Caco-2 (cell line): ENCODE measurements around the gene PMPCB. TPM values are rescaled to one million over a fixed set of nuclear protein-coding genes. Genes with fewer than 3 reads are reported as not detected.

Experiments
- BruUV-seq: library from RNA; stranded (reverse); fragments of 400-500 nt; replicated peaks from 2 replicates; lab custom pipeline; 2021; lab: Mats Ljungman, UMichigan
- CTCF ChIA-PET: fragments of 300-600 bp; sonication (Branson Sonifier 250); formaldehyde crosslinking; loops from one replicate; lab custom pipeline; 2022; ENCODE audit warnings: antibody characterized with exemption; lab: Charles Lee
- POLR2A ChIA-PET: fragments of 300-600 bp; sonication (Branson Sonifier 250); formaldehyde crosslinking; loops from one replicate; lab custom pipeline; 2022; ENCODE audit warnings: antibody characterized with exemption; lab: Charles Lee
- DNase-seq, 2 experiments: peaks; one replicate each; pipeline versions ENCODE4 v3.0.0 to v3.0.0-alpha.2; 2020 to 2022
- H3K27me3 ChIP-seq: replicated peaks from 2 replicates; pipeline ENCODE4 v1.6.0; 2011; ENCODE audit warnings: low read length; ENCODE audit not compliant: control insufficient read depth, insufficient read depth
- H3K36me3 ChIP-seq: 2 replicates; pipeline ENCODE4 v1.5.1; 2011; ENCODE audit warnings: low read length; ENCODE audit not compliant: control insufficient read depth, insufficient read depth
- H3K4me1 ChIP-seq: fragments of 250-450 bp; sonication (Bioruptor Pico); 2 replicates; pipeline ENCODE4 v1.5.1; 2020; ENCODE audit warnings: mild to moderate bottlenecking
- H3K4me3 ChIP-seq: 2 replicates; pipeline ENCODE4 v1.5.1; 2011; ENCODE audit warnings: low read depth, mild to moderate bottlenecking, control low read depth, low read length
- H3K9me3 ChIP-seq: fragments of 250-450 bp; sonication (Bioruptor Pico); 2 replicates; pipeline ENCODE4 v1.5.1; 2020; ENCODE audit warnings: mild to moderate bottlenecking, moderate library complexity
- H3K27ac Mint-ChIP-seq: one replicate; pipeline ENCODE4 v1.8.0; 2022; ENCODE audit warnings: mixed read lengths; ENCODE audit not compliant: unreplicated experiment
- H3K27me3 Mint-ChIP-seq: one replicate; pipeline ENCODE4 v1.8.0; 2022; ENCODE audit warnings: mixed read lengths; ENCODE audit not compliant: insufficient read depth, unreplicated experiment
- H3K36me3 Mint-ChIP-seq: one replicate; pipeline ENCODE4 v1.8.0; 2022; ENCODE audit warnings: mild to moderate bottlenecking, mixed read lengths; ENCODE audit not compliant: insufficient read depth, unreplicated experiment
- H3K4me1 Mint-ChIP-seq: one replicate; pipeline ENCODE4 v1.8.0; 2022; ENCODE audit warnings: low read depth, mixed read lengths; ENCODE audit not compliant: unreplicated experiment
- H3K4me3 Mint-ChIP-seq: one replicate; pipeline ENCODE4 v1.8.0; 2022; ENCODE audit warnings: mild to moderate bottlenecking, moderate library complexity, mixed read lengths; ENCODE audit not compliant: unreplicated experiment
- H3K9me3 Mint-ChIP-seq: one replicate; pipeline ENCODE4 v1.8.0; 2022; ENCODE audit warnings: mixed read lengths; ENCODE audit not compliant: unreplicated experiment
- CTCF ChIP-seq, 2 experiments: fragments of 200-600 bp in 1 of 2; IDR thresholded peaks; 1 replicate in 1 of 2; 2 replicates in 1 of 2; pipeline versions ENCODE4 v1.5.1 to v1.8.0; 2011 to 2022; ENCODE audit warnings: antibody characterized with exemption in 1 of 2, control low read depth in 1 of 2, inconsistent platforms in 1 of 2, low read depth in 1 of 2, low read length in 1 of 2, mild to moderate bottlenecking in 1 of 2, moderate library complexity in 1 of 2; ENCODE audit not compliant: insufficient read depth in 1 of 2, severe bottlenecking in 1 of 2, unreplicated experiment in 1 of 2
- intact Hi-C: fragments of 100-400 bp; cut with micrococcal nuclease; formaldehyde crosslinking; loops from one replicate; pipeline ENCODE4 v1.10.0; 2022; ENCODE audit not compliant: unreplicated experiment
- total RNA-seq: library from RNA; stranded (reverse); gene quantifications from 2 replicates; pipeline ENCODE4 v1.2.3, GENCODE V29; 2022

Gene PMPCB
- total RNA-seq, 1 experiment from 2014 or later, result 90.9 TPM

- intact Hi-C loops, result loop anchor here (1.0 kb wide), 1 partner anchor 47 kb away; the partner anchor contains the start of gene PMPCB
- H3K4me1 Mint-ChIP-seq, result peaks cover 21% of the 10 kb centered on the region
- peak within 1 kb of the TSS; percentile 99 for H3K27ac Mint-ChIP-seq
- POLR2A ChIA-PET, result no interaction called here
- no peaks in the 10 kb centered on the region; the same call in none of the 2 replicates for H3K36me3 ChIP-seq
- no peaks in the 10 kb centered on the region for H3K27me3 Mint-ChIP-seq
- H3K9me3 ChIP-seq, result no peaks in the 10 kb centered on the region
- BruUV-seq, result no TSS peak
- CTCF ChIA-PET, result no interaction called here
- no peak for TF ChIP-seq CTCF (IDR thresholded peaks at IDR 0.05; ENCODE audit: insufficient read depth in 1 of 2, low read depth in 1 of 2, low read length in 1 of 2, severe bottlenecking in 1 of 2, unreplicated experiment in 1 of 2)
- peak within 1 kb of the TSS; percentile 84 for H3K4me3 ChIP-seq
- no peaks in the 10 kb centered on the region for H3K27me3 ChIP-seq
- H3K36me3 Mint-ChIP-seq, result peaks cover 58% of the 10 kb centered on the region
- DNase-seq, result peak; percentile 86 to 91
- H3K4me3 Mint-ChIP-seq, result peak within 1 kb of the TSS; percentile 100
- H3K9me3 Mint-ChIP-seq, result no peaks in the 10 kb centered on the region
- H3K4me1 ChIP-seq, result peaks cover 20% of the 10 kb centered on the region; the same call in 1 of the 2 replicates
Measured at GRCh38 chr7:103344453-103345149, 47.4 kb downstream of the PMPCB start, which contains the start of gene DNAJC2. DNAJC2 (minus strand) TSS chr7:103344767; CDS start chr7:103344622, 145 bp downstream.

GRCh38 chr7:103346396-103346795 is 49.2 kb downstream of the PMPCB start:
- Histone ChIP-seq H3K9me3 (no peaks in the 10 kb centered on the region), H3K4me1 (peaks cover 25% of the 10 kb centered on the region; the same call in 1 of the 2 replicates), H3K36me3 (peaks cover 2% of the 10 kb centered on the region), H3K27me3 (no peaks in the 10 kb centered on the region), H3K4me3 (no peak overlapping the region)
- ChIA-PET CTCF (no interaction called here), POLR2A (interaction anchor here (0.6 kb wide), 1 partner anchor 557 kb away, joined by 3 read pairs; no protein-coding TSS in a partner anchor)
- no peaks in the 10 kb centered on the region for H3K9me3 Mint-ChIP-seq
- BruUV-seq, result no TSS peak
- H3K36me3 Mint-ChIP-seq, result peaks cover 53% of the 10 kb centered on the region
- intact Hi-C loops, result no loop called here
- H3K27me3 Mint-ChIP-seq, result no peaks in the 10 kb centered on the region
- H3K27ac Mint-ChIP-seq, result no peak overlapping the region
- peaks cover 33% of the 10 kb centered on the region for H3K4me1 Mint-ChIP-seq
- DNase-seq, result no peak
- no peak for TF ChIP-seq CTCF (IDR thresholded peaks at IDR 0.05; ENCODE audit: insufficient read depth in 1 of 2, low read depth in 1 of 2, low read length in 1 of 2, severe bottlenecking in 1 of 2, unreplicated experiment in 1 of 2)
- H3K4me3 Mint-ChIP-seq, result peak overlapping the region; percentile 92

DNA sequence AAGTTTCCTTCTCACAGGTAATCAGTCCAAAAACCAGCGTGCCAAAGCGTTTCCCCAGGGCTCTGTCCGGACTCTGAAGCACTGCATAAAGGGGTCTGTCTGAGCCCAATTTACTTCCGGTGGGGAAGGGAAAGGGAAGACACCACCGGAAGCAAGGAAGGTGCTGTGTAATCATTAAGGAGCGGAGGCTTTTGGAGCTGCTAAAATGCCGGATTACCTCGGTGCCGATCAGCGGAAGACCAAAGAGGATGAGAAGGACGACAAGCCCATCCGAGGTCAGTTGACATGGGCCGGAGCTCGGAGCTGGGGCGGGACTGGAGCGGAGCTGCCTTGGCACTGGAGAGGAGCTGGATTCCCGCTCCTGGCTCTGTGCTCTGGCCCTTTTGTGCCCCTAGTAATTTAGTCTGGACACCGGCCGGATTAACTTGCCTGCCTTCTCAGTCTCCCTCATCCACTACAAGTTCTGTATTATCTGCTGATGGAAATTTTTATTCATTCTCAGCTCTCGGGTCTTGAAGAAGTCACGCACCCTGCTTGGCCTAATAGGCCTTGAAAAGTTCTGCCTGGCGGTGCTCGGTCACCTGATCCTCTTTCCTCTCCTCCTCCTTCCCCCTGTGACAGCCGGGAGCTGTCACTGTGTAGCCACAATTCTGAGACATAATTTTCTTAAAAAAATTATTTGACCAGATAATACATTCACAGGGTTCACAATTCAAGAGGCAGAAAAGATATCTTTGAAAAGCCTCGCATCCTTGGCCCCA is 50.5 kb downstream of the PMPCB start, which contains the start of gene PSMC2:
Gene PSMC2 (plus strand): TSS at position 137 of the 761 bp plus-strand sequence. CDS start 69 bp downstream, at position 206.
- intact Hi-C loops, result no loop called here
- peak within 1 kb of the TSS; percentile 87 for H3K4me3 ChIP-seq
- peaks cover 25% of the 10 kb centered on the region; the same call in 1 of the 2 replicates for H3K4me1 ChIP-seq
- peak within 1 kb of the TSS; percentile 92 for H3K4me3 Mint-ChIP-seq
- peaks cover 2% of the 10 kb centered on the region for H3K36me3 ChIP-seq
- peak; percentile 88 to 89 for DNase-seq
- H3K27me3 Mint-ChIP-seq, result no peaks in the 10 kb centered on the region
- ChIA-PET CTCF (interaction anchor here (0.6 kb wide), 3 partner anchors 206 to 1571 kb away, joined by 3 to 5 read pairs (median 4); partner anchors contain the start of gene LRRC17), POLR2A (no interaction called here)
- H3K9me3 ChIP-seq, result no peaks in the 10 kb centered on the region
- no peak for TF ChIP-seq CTCF (IDR thresholded peaks at IDR 0.05; ENCODE audit: insufficient read depth in 1 of 2, low read depth in 1 of 2, low read length in 1 of 2, severe bottlenecking in 1 of 2, unreplicated experiment in 1 of 2)
- peaks cover 45% of the 10 kb centered on the region for H3K36me3 Mint-ChIP-seq
- H3K27me3 ChIP-seq, result no peaks in the 10 kb centered on the region
- TSS peak; percentile 62 for BruUV-seq
- no peaks in the 10 kb centered on the region for H3K9me3 Mint-ChIP-seq
- H3K27ac Mint-ChIP-seq, result peak within 1 kb of the TSS; percentile 95
- peaks cover 33% of the 10 kb centered on the region for H3K4me1 Mint-ChIP-seq
